HepG2 (cell line): Measurements from ENCODE around the gene ENTPD6. TPM values are rescaled to one million over a fixed set of nuclear protein-coding genes. Genes with fewer than 3 reads are reported as not detected.

Experiments
- EHMT2 ChIP-seq: fragments of 200-600 bp; sonication (generic); IDR thresholded peaks from 2 replicates; pipeline ENCODE4 v1.7.0; 2017; ENCODE audit warnings: antibody characterized with exemption, low read depth, low read length, borderline replicate concordance
- GABPA ChIP-seq, 2 experiments: IDR thresholded peaks; 2 replicates each; pipeline ENCODE4 v1.6.1; 2011 to 2016; ENCODE audit warnings: low read depth in 2 of 2, low read length in 1 of 2, missing biosample characterization in 1 of 2, missing genetic modification characterization in 1 of 2
- IKZF1 ChIP-seq: fragments of 450-650 bp; IDR thresholded peaks from 2 replicates; pipeline ENCODE4 v1.7.1; 2016
- IKZF4 ChIP-seq: sonication (generic); formaldehyde crosslinking; IDR thresholded peaks from 2 replicates; pipeline ENCODE4 v1.5.1; 2020; ENCODE audit warnings: borderline replicate concordance, mild to moderate bottlenecking, low read depth, missing genetic modification reagents; ENCODE audit errors: not compliant biosample characterization
- KLF9 ChIP-seq: IDR thresholded peaks from 2 replicates; pipeline ENCODE4 v1.6.1; 2016; ENCODE audit warnings: low read depth
- LCORL ChIP-seq, 2 experiments: fragments of 450-650 bp in 1 of 2; sonication (generic) in 1 of 2; formaldehyde crosslinking in 1 of 2; IDR thresholded peaks; 2 replicates each; pipeline versions ENCODE4 v1.5.0 to v1.6.1; 2017 to 2020; ENCODE audit warnings: antibody characterized with exemption in 1 of 2, missing genetic modification reagents in 1 of 2
- MIER2 ChIP-seq: IDR thresholded peaks from 2 replicates; pipeline ENCODE4 v1.6.1; 2016; ENCODE audit warnings: missing biosample characterization, missing genetic modification reagents
- MZF1 ChIP-seq: sonication (generic); formaldehyde crosslinking; IDR thresholded peaks from 2 replicates; pipeline ENCODE4 v1.8.1; 2023; ENCODE audit warnings: mild to moderate bottlenecking, missing genetic modification reagents, borderline replicate concordance
- POLR2A ChIP-seq, 2 experiments: IDR thresholded peaks; 2 replicates each; pipeline ENCODE4 v1.6.1; 2011; ENCODE audit warnings: low read depth in 2 of 2, low read length in 2 of 2, mild to moderate bottlenecking in 1 of 2, moderate library complexity in 1 of 2; ENCODE audit not compliant: insufficient read depth in 1 of 2
- PRPF4 ChIP-seq: fragments of 200-400 bp; formaldehyde crosslinking; IDR thresholded peaks from 2 replicates; pipeline ENCODE4 v1.6.1; 2016; ENCODE audit warnings: low read length, low read depth; ENCODE audit not compliant: poor library complexity, severe bottlenecking
- SALL2 ChIP-seq: sonication (generic); formaldehyde crosslinking; IDR thresholded peaks from 2 replicates; pipeline ENCODE4 v1.8.1; 2023; ENCODE audit warnings: mild to moderate bottlenecking, missing genetic modification reagents, inconsistent platforms
- SIX1 ChIP-seq: sonication (generic); formaldehyde crosslinking; IDR thresholded peaks from 2 replicates; pipeline ENCODE4 v1.4.0; 2020; ENCODE audit warnings: missing genetic modification reagents, borderline replicate concordance
- SRY ChIP-seq: sonication (generic); formaldehyde crosslinking; IDR thresholded peaks from 2 replicates; pipeline ENCODE4 v1.8.0; 2022; ENCODE audit warnings: mild to moderate bottlenecking, missing genetic modification reagents
- THAP9 ChIP-seq: sonication (generic); formaldehyde crosslinking; IDR thresholded peaks from 2 replicates; pipeline ENCODE4; 2020; ENCODE audit warnings: missing genetic modification reagents, mild to moderate bottlenecking, borderline replicate concordance
- TP53 ChIP-seq: sonication (generic); formaldehyde crosslinking; conservative IDR thresholded peaks from 2 replicates; pipeline ENCODE4 v1.4.0; 2020; ENCODE audit warnings: missing genetic modification reagents
- TRAFD1 ChIP-seq: sonication (generic); formaldehyde crosslinking; IDR thresholded peaks from 2 replicates; pipeline ENCODE4 v1.5.1; 2020; ENCODE audit warnings: missing genetic modification reagents, mild to moderate bottlenecking, borderline replicate concordance
- UBTF ChIP-seq: sonication (generic); formaldehyde crosslinking; IDR thresholded peaks from 2 replicates; pipeline ENCODE4 v1.4.0; 2020; ENCODE audit warnings: mild to moderate bottlenecking, missing genetic modification reagents
- YY1 ChIP-seq: IDR thresholded peaks from 2 replicates; pipeline ENCODE4 v1.6.1; 2011; ENCODE audit warnings: low read length, low read depth, moderate library complexity, mild to moderate bottlenecking; ENCODE audit not compliant: insufficient read depth, insufficient replicate concordance
- ZFY ChIP-seq: sonication (generic); formaldehyde crosslinking; IDR thresholded peaks from 2 replicates; pipeline ENCODE4 v1.4.0; 2020; ENCODE audit warnings: missing genetic modification reagents
- ZNF260 ChIP-seq: sonication (generic); formaldehyde crosslinking; IDR thresholded peaks from 2 replicates; pipeline ENCODE4 v1.4.0; 2020; ENCODE audit warnings: missing genetic modification reagents, low read depth, mild to moderate bottlenecking, borderline replicate concordance
- ZNF660 ChIP-seq: sonication (generic); formaldehyde crosslinking; IDR thresholded peaks from 2 replicates; pipeline ENCODE4 v1.5.1; 2020; ENCODE audit warnings: mild to moderate bottlenecking, low read depth, missing genetic modification reagents, borderline replicate concordance
- ZSCAN20 ChIP-seq: sonication (generic); formaldehyde crosslinking; IDR thresholded peaks from 2 replicates; pipeline ENCODE4 v1.4.0; 2020; ENCODE audit warnings: missing genetic modification reagents, mild to moderate bottlenecking, borderline replicate concordance
- polyA plus RNA-seq, 8 experiments: library from polyadenylated mRNA; depleted of rRNA in 3 of 8; stranded (reverse) in 7 of 8; unstranded in 1 of 8; fragments of >200 nt; fragmentation: Illumina TruSeq in 4 of 8; extraction: Trizol in 4 of 8; gene quantifications; 2 replicates each; pipeline versions ENCODE4 v1.2.1 to v1.2.3, GENCODE V29; 2011 to 2016; ENCODE audit warnings: low read depth in 4 of 8, missing spikeins in 1 of 8, mixed read lengths in 1 of 8; ENCODE audit not compliant: insufficient read depth in 1 of 8
- total RNA-seq, 5 experiments: library from RNA; depleted of rRNA; stranded (reverse); fragments of >200 nt; fragmentation: Illumina TruSeq; extraction: Trizol; gene quantifications; 2 replicates each; pipeline ENCODE4 v1.2.3, GENCODE V29; 2016; ENCODE audit warnings: low read depth in 1 of 5

ENTPD6 gene
- total and polyA plus RNA-seq, 2 of the 13 experiments (the other 11 are each of a cell fraction or from before 2014, with no cell fraction given), result 164 to 172 TPM

- TF ChIP-seq YY1 (peak; percentile 66), SALL2 (CRISPR knock-in tag) (peak; percentile 97), ZFY (CRISPR knock-in tag) (peak; percentile 96), TRAFD1 (CRISPR knock-in tag) (peak; percentile 22; the same call in 1 of the 2 replicates), PRPF4 (no peak), IKZF1 (no peak), LCORL (IDR thresholded peaks at IDR 0.05) (no peak), LCORL (CRISPR knock-in tag; IDR thresholded peaks at IDR 0.05) (no peak; the same call in 1 of the 2 replicates), IKZF4 (peak; percentile 96), GABPA (IDR thresholded peaks at IDR 0.05; ENCODE audit: low read depth, low read length) (peak; percentile 28), GABPA (CRISPR knock-in tag; IDR thresholded peaks at IDR 0.05; ENCODE audit: low read depth) (peak; percentile 45; the same call in 1 of the 2 replicates), SRY (CRISPR knock-in tag) (peak; percentile 92; the same call in 1 of the 2 replicates), SIX1 (CRISPR knock-in tag) (peak; percentile 21; the same call in 1 of the 2 replicates), ZNF260 (peak; percentile 66; the same call in 1 of the 2 replicates), THAP9 (CRISPR knock-in tag) (peak; percentile 46; the same call in 1 of the 2 replicates), EHMT2 (no peak), ZSCAN20 (peak; percentile 88), MIER2 (CRISPR knock-in tag) (peak; percentile 79), KLF9 (CRISPR knock-in tag) (peak; percentile 96), UBTF (CRISPR knock-in tag) (peak; percentile 98), POLR2A (IDR thresholded peaks at IDR 0.05; ENCODE audit: insufficient read depth in 1 of 2, low read depth in 2 of 2, low read length in 2 of 2) (peak; percentile 95 to 100), TP53 (CRISPR knock-in tag) (peak; percentile 89), ZNF660 (CRISPR knock-in tag) (0 out of 2 replicates have a peak, but pooled peaks have one; percentile 61), MZF1 (CRISPR knock-in tag) (0 out of 2 replicates have a peak, but pooled peaks have one; percentile 71)
Observed at GRCh38 chr20:25247956-25248785, 52.7 kb downstream of the ENTPD6 start, which contains the start of gene PYGB (continued).
